ENCODE measurements around the gene B3GALNT2.

B3GALNT2 gene

DNA sequence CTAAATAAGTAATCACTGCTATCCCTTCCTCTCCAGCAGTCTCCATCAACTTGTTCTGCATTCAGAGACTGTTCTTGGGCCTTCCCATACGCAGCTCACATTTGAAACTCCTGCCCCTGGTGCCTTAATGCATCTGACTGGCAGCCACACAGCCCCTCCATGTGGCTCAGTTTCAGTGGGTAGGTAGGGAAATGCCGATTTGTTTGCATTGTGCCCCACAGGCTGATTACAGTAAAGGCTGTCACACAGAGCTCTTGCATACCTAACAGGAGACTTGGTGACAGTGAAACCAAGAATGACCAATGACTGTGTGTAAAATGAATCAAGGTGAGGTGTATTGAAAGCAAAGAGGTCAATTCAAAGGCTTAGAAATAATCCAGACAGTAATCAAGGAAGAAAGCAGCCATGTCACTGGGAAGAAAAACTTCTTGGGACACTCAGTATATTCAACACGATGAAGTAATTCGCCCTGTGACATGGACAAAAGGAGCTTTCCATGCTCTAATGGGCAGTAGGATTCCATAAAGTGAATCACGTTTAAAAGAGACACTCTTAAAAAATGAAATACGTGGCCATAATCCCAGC is 12.7 kb upstream of the B3GALNT2 start:
- TF ChIP-seq FOXP2 (optimal IDR thresholded peaks at IDR 0.05; ENCODE audit: borderline replicate concordance, extremely low read depth, extremely low read length, insufficient read depth) (no peak), POLR2AphosphoS5 (IDR thresholded peaks at IDR 0.05; ENCODE audit: low read depth, low read length) (no peak), REST (IDR thresholded peaks at IDR 0.05; ENCODE audit: insufficient read depth in 1 of 2, low read depth in 2 of 2, low read length in 2 of 2) (no peak), TAF1 (IDR thresholded peaks at IDR 0.05; ENCODE audit: borderline replicate concordance, insufficient read depth, low read length) (no peak), SIN3A (IDR thresholded peaks at IDR 0.05; ENCODE audit: borderline replicate concordance, insufficient read depth, low read length) (no peak)

DNA sequence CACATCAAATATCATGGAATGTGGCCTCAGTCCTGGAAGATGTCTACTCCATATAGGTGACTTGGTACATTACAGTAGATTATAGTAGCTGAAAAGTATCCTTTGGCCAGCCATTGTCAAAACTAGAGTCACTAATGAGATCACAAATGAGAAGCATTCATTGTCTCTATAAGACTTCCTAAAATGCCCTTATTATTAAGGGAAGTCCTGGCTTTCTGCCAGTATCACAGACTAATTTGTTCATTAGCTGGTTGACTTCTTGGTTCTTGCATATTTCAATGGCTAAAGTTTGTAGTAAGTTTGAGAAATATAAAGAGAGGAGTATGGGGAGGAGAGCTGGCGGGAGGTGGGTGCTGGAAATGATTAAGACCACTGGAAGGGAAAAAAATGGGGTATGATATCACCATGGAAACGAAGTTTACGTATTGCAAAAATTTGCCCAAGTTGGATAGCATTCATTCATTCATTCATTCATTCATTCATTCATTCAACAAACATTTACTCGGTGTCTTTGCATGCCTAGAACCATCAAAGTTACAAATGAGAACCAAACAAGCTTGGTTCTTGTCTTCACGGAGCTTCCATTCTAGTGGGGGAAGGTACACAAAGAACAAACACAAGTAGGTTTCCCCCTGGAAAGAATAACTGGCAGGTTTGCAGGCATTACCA is 11.7 kb upstream of the B3GALNT2 start:
- TF ChIP-seq REST (IDR thresholded peaks at IDR 0.05; ENCODE audit: insufficient read depth in 1 of 2, low read depth in 2 of 2, low read length in 2 of 2) (no peak), FOXP2 (optimal IDR thresholded peaks at IDR 0.05; ENCODE audit: borderline replicate concordance, extremely low read depth, extremely low read length, insufficient read depth) (no peak), TAF1 (IDR thresholded peaks at IDR 0.05; ENCODE audit: borderline replicate concordance, insufficient read depth, low read length) (no peak), SIN3A (IDR thresholded peaks at IDR 0.05; ENCODE audit: borderline replicate concordance, insufficient read depth, low read length) (no peak), POLR2AphosphoS5 (IDR thresholded peaks at IDR 0.05; ENCODE audit: low read depth, low read length) (no peak)

GRCh38 chr1:235513495-235514366 is 9.5 kb upstream of the B3GALNT2 start:
- TF ChIP-seq REST (IDR thresholded peaks at IDR 0.05; ENCODE audit: insufficient read depth in 1 of 2, low read depth in 2 of 2, low read length in 2 of 2) (no peak), TAF1 (IDR thresholded peaks at IDR 0.05; ENCODE audit: borderline replicate concordance, insufficient read depth, low read length) (no peak), POLR2AphosphoS5 (IDR thresholded peaks at IDR 0.05; ENCODE audit: low read depth, low read length) (no peak), SIN3A (IDR thresholded peaks at IDR 0.05; ENCODE audit: borderline replicate concordance, insufficient read depth, low read length) (no peak), FOXP2 (optimal IDR thresholded peaks at IDR 0.05; ENCODE audit: borderline replicate concordance, extremely low read depth, extremely low read length, insufficient read depth) (no peak)

GRCh38 chr1:235511470-235512240 is 7.4 kb upstream of the B3GALNT2 start:
- TF ChIP-seq REST (IDR thresholded peaks at IDR 0.05; ENCODE audit: insufficient read depth in 1 of 2, low read depth in 2 of 2, low read length in 2 of 2) (no peak), POLR2AphosphoS5 (IDR thresholded peaks at IDR 0.05; ENCODE audit: low read depth, low read length) (no peak), SIN3A (IDR thresholded peaks at IDR 0.05; ENCODE audit: borderline replicate concordance, insufficient read depth, low read length) (no peak), TAF1 (IDR thresholded peaks at IDR 0.05; ENCODE audit: borderline replicate concordance, insufficient read depth, low read length) (no peak), FOXP2 (optimal IDR thresholded peaks at IDR 0.05; ENCODE audit: borderline replicate concordance, extremely low read depth, extremely low read length, insufficient read depth) (no peak)

Measured in PFSK-1 (cell line).